Nephron progenitor cell (in vitro differentiated cells): ENCODE data around the gene LTK.
A peak's percentile ranks its signal among the peaks of the same experiment; 100 is the strongest.

Source experiments
- DNase-seq: peaks from one replicate; pipeline ENCODE4 v3.0.0; 2021
- H3K27ac Mint-ChIP-seq: 2 replicates; pipeline ENCODE4 v1.8.0; 2021; ENCODE audit warnings: mild to moderate bottlenecking, moderate library complexity, mixed read lengths
- H3K27me3 Mint-ChIP-seq: 2 replicates; pipeline ENCODE4 v1.8.0; 2021; ENCODE audit warnings: mild to moderate bottlenecking, low read depth, mixed read lengths; ENCODE audit not compliant: poor library complexity
- H3K36me3 Mint-ChIP-seq: 2 replicates; pipeline ENCODE4 v1.8.0; 2021; ENCODE audit warnings: low read depth, mixed read lengths
- H3K4me1 Mint-ChIP-seq: 2 replicates; pipeline ENCODE4 v1.8.0; 2021; ENCODE audit warnings: mixed read lengths
- H3K4me3 Mint-ChIP-seq: 2 replicates; pipeline ENCODE4 v1.8.0; 2021; ENCODE audit warnings: mild to moderate bottlenecking, moderate library complexity, mixed read lengths
- H3K9me3 Mint-ChIP-seq: 2 replicates; pipeline ENCODE4 v1.8.0; 2021; ENCODE audit warnings: mild to moderate bottlenecking, moderate library complexity, mixed read lengths
- CTCF ChIP-seq: fragments of 200-600 bp; sonication (generic); IDR thresholded peaks from 2 replicates; pipeline ENCODE4 v1.5.0; 2021; ENCODE audit warnings: antibody characterized with exemption

Gene LTK

GRCh38 chr15:41559239-41559782, 45.7 kb upstream of the LTK start:
- peaks cover 15% of the 10 kb centered on the region for H3K27me3 Mint-ChIP-seq
- TF ChIP-seq CTCF, result no peak
- H3K27ac Mint-ChIP-seq, result no peak overlapping the region
- H3K9me3 Mint-ChIP-seq, result no peaks in the 10 kb centered on the region
- H3K4me3 Mint-ChIP-seq, result peak overlapping the region; percentile 85
- no peaks in the 10 kb centered on the region for H3K36me3 Mint-ChIP-seq
- DNase-seq, result no peak
- H3K4me1 Mint-ChIP-seq, result peaks cover 68% of the 10 kb centered on the region

- Mint-ChIP-seq H3K27me3 (peaks cover 15% of the 10 kb centered on the region), H3K4me3 (peak within 1 kb of the TSS; percentile 88), H3K9me3 (no peaks in the 10 kb centered on the region), H3K4me1 (peaks cover 61% of the 10 kb centered on the region), H3K36me3 (no peaks in the 10 kb centered on the region), H3K27ac (no peak within 1 kb of the TSS)
- TF ChIP-seq CTCF, result no peak
- DNase-seq, result peak; percentile 81
Observed at GRCh38 chr15:41558400-41559238, 45.0 kb upstream of the LTK start, which contains the start of gene TYRO3. Gene TYRO3 (plus strand): TSS chr15:41559212. CDS start chr15:41559258, 46 bp downstream.

- Mint-ChIP-seq H3K4me3 (peak overlapping the region; percentile 88), H3K9me3 (no peaks in the 10 kb centered on the region), H3K27ac (no peak overlapping the region), H3K27me3 (peaks cover 15% of the 10 kb centered on the region), H3K4me1 (peaks cover 53% of the 10 kb centered on the region), H3K36me3 (no peaks in the 10 kb centered on the region)
- TF ChIP-seq CTCF, result peak; percentile 86
- DNase-seq, result peak; percentile 74
Observed at GRCh38 chr15:41557673-41558399, 44.2 kb upstream of the LTK start.

GRCh38 chr15:41556677-41557076, 43.0 kb upstream of the LTK start:
- H3K36me3 Mint-ChIP-seq, result no peaks in the 10 kb centered on the region
- no peak for DNase-seq
- H3K4me1 Mint-ChIP-seq, result peaks cover 41% of the 10 kb centered on the region
- no peaks in the 10 kb centered on the region for H3K9me3 Mint-ChIP-seq
- H3K4me3 Mint-ChIP-seq, result no peak overlapping the region
- no peak overlapping the region for H3K27ac Mint-ChIP-seq
- H3K27me3 Mint-ChIP-seq, result peaks cover 15% of the 10 kb centered on the region
- TF ChIP-seq CTCF, result no peak

- H3K4me1 Mint-ChIP-seq, result peaks cover 24% of the 10 kb centered on the region
- H3K9me3 Mint-ChIP-seq, result no peaks in the 10 kb centered on the region
- DNase-seq, result no peak
- TF ChIP-seq CTCF, result no peak
- H3K36me3 Mint-ChIP-seq, result no peaks in the 10 kb centered on the region
- peaks cover 11% of the 10 kb centered on the region for H3K27me3 Mint-ChIP-seq
- H3K27ac Mint-ChIP-seq, result no peak overlapping the region
- H3K4me3 Mint-ChIP-seq, result no peak overlapping the region
Observed at GRCh38 chr15:41554915-41555314, 41.3 kb upstream of the LTK start.
